GM19372 (cell line): ENCODE data around the gene NRBF2.
"Not testable (repeated sequence)": the region's sequence is repeated elsewhere in the genome, so short reads cannot be mapped to it uniquely, and the experiment has no call there.

ENCODE experiments used
- ATAC-seq: cut with Tn5 transposase; IDR thresholded peaks from one replicate; pipeline ENCODE4 v1.9.1; 2021; ENCODE audit warnings: mild to moderate bottlenecking, low read depth, moderate library complexity; ENCODE audit not compliant: unreplicated experiment

The NRBF2 gene

GRCh38 chr10:63116452-63117072, 16.6 kb upstream of the NRBF2 start:
- no peak for ATAC-seq

- ATAC-seq: no peak
Measured at GRCh38 chr10:63119041-63119440, 14.1 kb upstream of the NRBF2 start.

- ATAC-seq: no peak
Measured at GRCh38 chr10:63120554-63120953, 12.6 kb upstream of the NRBF2 start.

DNA sequence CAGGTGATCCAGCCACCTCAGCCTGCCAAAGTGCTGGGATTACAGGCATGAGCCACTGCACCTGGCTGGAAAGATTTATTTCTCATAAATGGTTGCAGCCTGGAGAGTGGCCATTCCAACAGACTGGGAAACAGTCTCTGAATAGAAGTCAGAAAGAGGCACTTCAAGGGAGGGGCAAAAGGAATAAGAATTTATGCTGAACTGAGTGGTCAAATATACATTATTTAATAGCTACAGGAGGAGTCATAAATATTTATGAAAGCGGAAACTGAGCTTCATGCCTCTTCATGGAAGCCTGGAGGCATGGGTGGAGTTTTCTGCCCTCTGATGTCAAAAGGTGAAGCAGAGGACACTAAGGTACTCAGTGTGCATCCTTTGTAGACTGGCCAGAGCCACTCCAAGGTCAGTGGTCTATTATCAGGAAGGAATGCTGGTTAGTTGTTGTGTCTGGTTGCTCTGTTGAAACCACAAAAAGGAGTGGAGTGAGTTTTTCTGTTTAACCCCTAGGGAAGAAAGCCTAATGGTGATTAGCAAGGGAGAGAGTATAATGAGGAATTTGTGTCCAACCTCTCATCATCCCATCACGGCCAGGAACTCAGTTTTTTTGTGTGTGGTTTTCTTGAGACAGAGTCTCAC, 9.3 kb upstream of the NRBF2 start:
- ATAC-seq: no peak

GRCh38 chr10:63125459-63125858, 7.7 kb upstream of the NRBF2 start:
- ATAC-seq: no peak

DNA sequence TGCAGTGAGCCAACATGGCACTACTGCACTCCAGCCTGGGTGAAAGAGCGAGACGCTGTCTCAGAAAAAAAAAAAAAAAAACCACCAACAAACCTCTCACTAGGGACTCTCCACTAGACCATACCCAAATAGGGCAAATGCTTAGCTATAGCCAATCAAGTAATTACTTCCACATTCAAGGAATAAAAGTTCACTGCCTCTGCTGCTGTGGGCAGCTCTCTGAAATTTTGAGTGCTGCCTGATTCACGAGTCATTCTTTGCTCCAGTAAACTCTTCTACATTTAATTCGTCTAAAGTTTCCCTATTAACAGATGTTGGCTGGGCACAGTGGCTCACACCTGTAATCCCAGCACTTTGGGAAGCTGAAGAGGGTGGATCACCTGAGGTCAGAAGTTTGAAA, 4.7 kb upstream of the NRBF2 start:
- ATAC-seq: no peak

GRCh38 chr10:63129888-63130287, 3.2 kb upstream of the NRBF2 start:
- no peak for ATAC-seq

GRCh38 chr10:63132651-63133055, 475 bp upstream of the NRBF2 start:
- no peak for ATAC-seq

GRCh38 chr10:63133821-63134557, 861 bp downstream of the NRBF2 start:
- ATAC-seq: no peak

GRCh38 chr10:63137306-63137705, 4.2 kb downstream of the NRBF2 start:
- no peak for ATAC-seq

DNA sequence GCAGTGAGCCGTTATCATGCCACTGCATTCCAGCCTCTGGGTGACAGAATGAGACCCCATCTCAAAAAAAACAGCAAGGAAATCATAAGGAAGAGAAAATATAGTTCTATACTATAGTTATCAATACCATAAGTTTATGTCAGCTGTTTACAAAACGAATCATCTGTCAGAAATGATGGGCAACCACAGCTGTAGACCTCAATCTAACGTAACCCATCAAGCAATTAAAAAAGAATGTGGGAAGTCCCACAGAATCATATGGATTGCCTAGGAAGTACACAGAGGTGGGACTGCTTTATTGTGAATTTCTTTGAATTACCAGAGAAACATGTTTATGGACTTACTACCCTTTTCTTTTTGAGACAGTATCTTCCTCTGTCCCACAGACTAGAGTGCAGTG, 6.9 kb downstream of the NRBF2 start:
- ATAC-seq: no peak

- ATAC-seq: no peak
Measured at GRCh38 chr10:63142136-63142535, 9.0 kb downstream of the NRBF2 start.

DNA sequence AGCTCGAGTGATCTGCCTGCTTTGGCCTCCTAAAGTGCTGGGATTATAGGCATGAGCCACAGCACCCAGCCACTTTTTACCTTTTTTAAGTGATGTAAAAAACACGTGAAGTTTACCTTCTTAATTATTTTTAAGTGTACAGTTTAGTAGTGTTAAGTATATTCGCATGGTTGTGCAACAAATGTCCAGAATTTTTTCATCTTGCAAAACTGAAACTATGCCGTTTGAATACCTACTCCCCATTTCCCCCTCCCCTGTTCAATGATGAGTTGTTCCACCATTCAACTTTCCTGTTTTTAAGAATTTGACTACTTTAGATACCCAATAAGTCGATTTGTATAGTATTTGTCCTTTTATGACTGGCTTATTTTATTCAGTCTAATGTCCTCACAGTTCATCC, 10.9 kb downstream of the NRBF2 start:
- ATAC-seq: no peak

DNA sequence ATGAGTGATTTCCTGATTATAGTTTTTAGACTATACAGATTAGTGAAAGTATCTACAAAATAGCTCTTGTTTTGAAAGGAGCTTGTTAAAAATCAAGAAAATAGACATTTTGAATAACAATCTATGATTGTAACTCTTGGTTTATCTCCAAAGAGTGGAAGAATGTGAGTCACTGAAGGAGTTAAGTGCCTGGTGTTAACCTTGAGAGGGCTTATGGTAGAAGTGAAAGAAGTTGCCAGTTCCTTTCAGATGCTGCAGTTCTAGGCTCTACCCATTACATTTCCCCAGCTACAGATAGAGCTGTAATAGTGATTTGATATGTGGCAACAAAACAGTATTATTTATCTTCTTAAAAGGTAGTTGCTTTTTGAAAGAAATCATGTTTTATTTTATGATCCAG, 12.7 kb downstream of the NRBF2 start:
- ATAC-seq: no peak

- no peak for ATAC-seq
Measured at GRCh38 chr10:63146503-63146902, 13.4 kb downstream of the NRBF2 start.

- no peak for ATAC-seq
Measured at GRCh38 chr10:63150745-63151144, 17.6 kb downstream of the NRBF2 start.

GRCh38 chr10:63153868-63154545, 20.9 kb downstream of the NRBF2 start:
- not testable (repeated sequence) for ATAC-seq

GRCh38 chr10:63154546-63155387, 21.6 kb downstream of the NRBF2 start:
- no peak for ATAC-seq

GRCh38 chr10:63155388-63156020, 22.4 kb downstream of the NRBF2 start:
- ATAC-seq: no peak

- no peak for ATAC-seq
Measured at GRCh38 chr10:63156236-63156635, 23.1 kb downstream of the NRBF2 start.
